Measurements from ENCODE around the gene MYO18B. TPM values are rescaled to one million over a fixed set of nuclear protein-coding genes. Genes with fewer than 3 reads are reported as not detected.

Gene MYO18B
- polyA plus RNA-seq, 1 donor (not counting 4 experiments of a cell fraction or from before 2014, with no cell fraction given), result not detected

DNA sequence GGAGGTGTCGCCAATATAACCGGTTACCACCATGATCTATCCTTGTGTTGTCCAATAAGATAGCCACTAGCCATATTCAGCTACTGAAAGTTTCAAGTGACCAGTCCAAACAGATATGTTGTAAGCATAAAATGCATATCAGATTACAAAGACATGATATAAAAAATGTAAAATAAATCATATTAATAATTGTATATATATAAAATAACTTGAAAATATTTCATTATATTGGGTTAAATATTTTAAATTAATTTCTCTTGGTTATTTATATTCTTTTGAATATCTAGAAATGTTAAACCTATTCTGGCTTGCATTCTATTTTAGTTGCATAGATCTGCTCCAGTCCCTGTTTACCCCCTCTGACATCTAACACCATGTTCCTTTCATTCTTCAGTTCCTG is 305.5 kb downstream of the MYO18B start:
- DNase-seq (ENCODE audit: low read depth, low spot score), result no peak
- Histone ChIP-seq H4K20me1 (ENCODE audit: control insufficient read depth, extremely low read depth, insufficient read depth, low read length) (no peaks in the 10 kb centered on the region), H3K4me2 (ENCODE audit: control insufficient read depth, extremely low read depth, insufficient read depth, low read depth, low read length) (no peak overlapping the region), H3K4me1 (ENCODE audit: control insufficient read depth, extremely low read depth, insufficient read depth, low read length) (no peaks in the 10 kb centered on the region), H3K9ac (ENCODE audit: control insufficient read depth, extremely low read depth, insufficient read depth, low read length) (no peak overlapping the region), H3K9me1 (ENCODE audit: control insufficient read depth, extremely low read depth, insufficient read depth, low read length) (no peaks in the 10 kb centered on the region), H3K79me2 (ENCODE audit: control insufficient read depth, insufficient read depth, low read length) (no peaks in the 10 kb centered on the region), H3K27me3 (ENCODE audit: control insufficient read depth, extremely low read depth, insufficient read depth, low read length) (no peaks in the 10 kb centered on the region), H2AFZ (ENCODE audit: control insufficient read depth, low read length) (no peak overlapping the region), H3K27ac (ENCODE audit: control insufficient read depth, insufficient read depth, low read length) (no peak overlapping the region), H3K36me3 (ENCODE audit: control insufficient read depth in 2 of 2, extremely low read depth in 1 of 2, insufficient read depth in 2 of 2, low read length in 2 of 2) (no peaks in the 10 kb centered on the region), H3K9me3 (ENCODE audit: control insufficient read depth, low read depth, low read length) (no peaks in the 10 kb centered on the region), H3K4me3 (ENCODE audit: control insufficient read depth in 2 of 3, extremely low read depth in 1 of 3, insufficient read depth in 2 of 3, low read depth in 1 of 3, low read length in 3 of 3) (no peak overlapping the region)
- dilution Hi-C loops (cut with MboI; ENCODE audit: extremely low pct_ligation_motif_present, low sequenced_read_pairs), result no loop called here
- TF ChIP-seq EZH2 (IDR thresholded peaks at IDR 0.05; ENCODE audit: low read length), result no peak
- TF ChIP-seq, protein P1, sequence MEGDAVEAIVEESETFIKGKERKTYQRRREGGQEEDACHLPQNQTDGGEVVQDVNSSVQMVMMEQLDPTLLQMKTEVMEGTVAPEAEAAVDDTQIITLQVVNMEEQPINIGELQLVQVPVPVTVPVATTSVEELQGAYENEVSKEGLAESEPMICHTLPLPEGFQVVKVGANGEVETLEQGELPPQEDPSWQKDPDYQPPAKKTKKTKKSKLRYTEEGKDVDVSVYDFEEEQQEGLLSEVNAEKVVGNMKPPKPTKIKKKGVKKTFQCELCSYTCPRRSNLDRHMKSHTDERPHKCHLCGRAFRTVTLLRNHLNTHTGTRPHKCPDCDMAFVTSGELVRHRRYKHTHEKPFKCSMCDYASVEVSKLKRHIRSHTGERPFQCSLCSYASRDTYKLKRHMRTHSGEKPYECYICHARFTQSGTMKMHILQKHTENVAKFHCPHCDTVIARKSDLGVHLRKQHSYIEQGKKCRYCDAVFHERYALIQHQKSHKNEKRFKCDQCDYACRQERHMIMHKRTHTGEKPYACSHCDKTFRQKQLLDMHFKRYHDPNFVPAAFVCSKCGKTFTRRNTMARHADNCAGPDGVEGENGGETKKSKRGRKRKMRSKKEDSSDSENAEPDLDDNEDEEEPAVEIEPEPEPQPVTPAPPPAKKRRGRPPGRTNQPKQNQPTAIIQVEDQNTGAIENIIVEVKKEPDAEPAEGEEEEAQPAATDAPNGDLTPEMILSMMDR (optimal IDR thresholded peaks at IDR 0.05 in 1 of 3, IDR thresholded peaks at IDR 0.05 in 1 of 3, conservative IDR thresholded peaks at IDR 0.05 in 1 of 3; ENCODE audit: extremely low read depth in 1 of 3, insufficient read depth in 2 of 3, low read length in 3 of 3), result no peak
- no peak for FAIRE-seq

DNA sequence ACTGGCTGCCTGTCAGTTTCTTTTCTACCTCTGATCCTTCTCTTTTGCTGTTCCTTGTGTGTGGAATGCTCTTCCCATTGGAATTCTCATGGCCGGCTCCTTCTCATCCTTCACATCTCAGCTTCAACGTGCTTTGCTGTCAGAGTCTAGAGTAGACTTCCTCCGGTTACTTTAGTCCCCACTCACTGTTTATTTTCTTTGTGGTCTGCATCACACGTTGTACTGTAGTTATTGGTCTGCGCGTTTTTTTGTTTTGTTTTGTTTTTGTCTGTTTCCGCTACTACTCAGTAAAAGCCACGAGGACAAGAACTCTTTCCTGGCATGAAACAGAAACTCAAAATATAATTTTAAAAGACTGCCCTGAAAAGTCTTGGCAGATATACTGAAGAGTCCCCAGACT is 305.9 kb downstream of the MYO18B start:
- Histone ChIP-seq H3K9me3 (ENCODE audit: control insufficient read depth, low read depth, low read length) (no peaks in the 10 kb centered on the region), H3K4me2 (ENCODE audit: control insufficient read depth, extremely low read depth, insufficient read depth, low read depth, low read length) (no peak overlapping the region), H3K36me3 (ENCODE audit: control insufficient read depth in 2 of 2, extremely low read depth in 1 of 2, insufficient read depth in 2 of 2, low read length in 2 of 2) (no peaks in the 10 kb centered on the region), H3K79me2 (ENCODE audit: control insufficient read depth, insufficient read depth, low read length) (no peaks in the 10 kb centered on the region), H4K20me1 (ENCODE audit: control insufficient read depth, extremely low read depth, insufficient read depth, low read length) (no peaks in the 10 kb centered on the region), H3K9me1 (ENCODE audit: control insufficient read depth, extremely low read depth, insufficient read depth, low read length) (no peaks in the 10 kb centered on the region), H3K9ac (ENCODE audit: control insufficient read depth, extremely low read depth, insufficient read depth, low read length) (no peak overlapping the region), H2AFZ (ENCODE audit: control insufficient read depth, low read length) (no peak overlapping the region), H3K27ac (ENCODE audit: control insufficient read depth, insufficient read depth, low read length) (no peak overlapping the region), H3K4me1 (ENCODE audit: control insufficient read depth, extremely low read depth, insufficient read depth, low read length) (no peaks in the 10 kb centered on the region), H3K4me3 (ENCODE audit: control insufficient read depth in 2 of 3, extremely low read depth in 1 of 3, insufficient read depth in 2 of 3, low read depth in 1 of 3, low read length in 3 of 3) (no peak overlapping the region), H3K27me3 (ENCODE audit: control insufficient read depth, extremely low read depth, insufficient read depth, low read length) (no peaks in the 10 kb centered on the region)
- DNase-seq (ENCODE audit: low read depth, low spot score), result no peak
- TF ChIP-seq, protein P1 (optimal IDR thresholded peaks at IDR 0.05 in 1 of 3, IDR thresholded peaks at IDR 0.05 in 1 of 3, conservative IDR thresholded peaks at IDR 0.05 in 1 of 3; ENCODE audit: extremely low read depth in 1 of 3, insufficient read depth in 2 of 3, low read length in 3 of 3), result no peak
- no peak for TF ChIP-seq EZH2 (IDR thresholded peaks at IDR 0.05; ENCODE audit: low read length)
- FAIRE-seq, result no peak
- dilution Hi-C loops (cut with MboI; ENCODE audit: extremely low pct_ligation_motif_present, low sequenced_read_pairs), result no loop called here

Data from keratinocyte (primary cell).